OCI-LY1 (cell line): ENCODE results near the gene LAMP1.

ENCODE experiments used
- CTCF ChIP-seq: fragments of 200-600 bp; sonication (generic), shearing (Covaris generic); IDR thresholded peaks from 2 replicates; pipeline ENCODE4 v1.5.1; 2017; ENCODE audit warnings: mild to moderate bottlenecking, antibody characterized with exemption, low read length, moderate library complexity, mixed read lengths
- EZH2 ChIP-seq: fragments of 200-600 bp; sonication (generic), shearing (Covaris generic); IDR thresholded peaks from 2 replicates; pipeline ENCODE4 v1.8.0; 2017; ENCODE audit warnings: borderline replicate concordance, mixed run types, mild to moderate bottlenecking, antibody characterized with exemption, low read length, moderate library complexity, mixed read lengths

- TF ChIP-seq CTCF (no peak), EZH2 (no peak)
Measured at GRCh38 chr13:113327766-113328471, 30.9 kb downstream of the LAMP1 start.
